Right lobe of liver (tissue), 6 donors: ENCODE data around the gene SH3D21. TPM values are rescaled to one million over a fixed set of nuclear protein-coding genes. Genes with fewer than 3 reads are reported as not detected.

Experiments
- ATAC-seq, 4 donors: fragments of 200-7000 bp; cut with Tn5 transposase; one replicate each; pipeline ENCODE4 v1.9.1; 2020; ENCODE audit warnings: mild to moderate bottlenecking in 4 of 4, moderate library complexity in 4 of 4
- DNase-seq, 3 donors: peaks; one replicate each; pipeline ENCODE4 v3.0.0-alpha.2; 2020
- H3K27ac ChIP-seq, 3 donors: fragments of 200-600 bp; one replicate each; pipeline ENCODE4 v1.8.0; 2022
- H3K27me3 ChIP-seq, 2 donors: fragments of 200-600 bp; one replicate each; pipeline ENCODE4 v1.8.0; 2022
- H3K36me3 ChIP-seq, 4 donors: fragments of 200-600 bp; sonication (generic) in 1 of 4; one replicate each; pipeline versions ENCODE4 v1.5.1 to v1.8.0; 2017 to 2022; ENCODE audit warnings: control low read depth in 1 of 4
- H3K4me1 ChIP-seq, 4 donors: fragments of 200-600 bp; sonication (generic) in 1 of 4; one replicate each; pipeline versions ENCODE4 v1.5.1 to v1.8.0; 2017 to 2022; ENCODE audit warnings: control low read depth in 1 of 4
- H3K4me3 ChIP-seq, 3 donors: fragments of 200-600 bp; one replicate each; pipeline ENCODE4 v1.8.0; 2022
- H3K9me3 ChIP-seq, 4 donors: fragments of 200-600 bp; sonication (generic) in 1 of 4; one replicate each; pipeline versions ENCODE4 v1.5.1 to v1.8.0; 2017 to 2022; ENCODE audit warnings: control low read depth in 1 of 4
- CTCF ChIP-seq, 4 donors: fragments of 200-600 bp in 3 of 4; fragments of 450-650 bp in 1 of 4; IDR thresholded peaks; one replicate each; pipeline versions ENCODE4 v1.5.1 to v1.8.0; 2016 to 2022; ENCODE audit warnings: antibody characterized with exemption in 4 of 4, mild to moderate bottlenecking in 2 of 4
- POLR2A ChIP-seq: fragments of 450-650 bp; IDR thresholded peaks from one replicate; pipeline ENCODE4 v1.6.1; 2017; ENCODE audit warnings: antibody characterized with exemption, mild to moderate bottlenecking
- WGBS: methylation state at CpG from one replicate; pipeline ENCODE4 v1.1.6; 2018; ENCODE audit warnings: low coverage, low lambda C conversion rate; ENCODE audit not compliant: insufficient coverage; ENCODE audit errors: missing lambda C conversion rate; 5-methylcytosine and 5-hydroxymethylcytosine counted together
- intact Hi-C, 2 donors: fragments of 100-400 bp; cut with DNase I; formaldehyde crosslinking; loops; one replicate each; pipeline versions ENCODE4 v1.11.2 to v1.14.1; 2022
- total RNA-seq, 6 experiments: library from RNA; depleted of rRNA in 2 of 6; stranded (reverse); fragments of >200 nt in 2 of 6; fragmentation: NEBNext Ultra II Directional in 3 of 6; extraction: Animal tissue kit (Norgen Biotek cat#: 25700) in 3 of 6; gene quantifications; one replicate each; pipeline versions ENCODE4 v1.1.0 to v1.2.4, GENCODE V29; 2016 to 2023
- donor health status: DM: no; HTN: yes; CAD: no.
- donor health status: DM: no; HTN: no; CAD: no.
- donor health status: DM: no; HTN: no; CAD: no.
- donor health status: DM: no; HTN: yes; CAD: no.
- donor health status: DM: no; HTN: yes; CAD: no.

Gene SH3D21
- total RNA-seq, 6 experiments from 2014 or later, result 0.50 to 5.1 (median 1.2) TPM

- no peak for TF ChIP-seq CTCF (IDR thresholded peaks at IDR 0.05)
- TF ChIP-seq POLR2A, result no peak
- Histone ChIP-seq H3K9me3 (no peaks in the 10 kb centered on the region), H3K27ac (peak within 1 kb of the TSS; percentile 30 to 73 (median 63)), H3K4me3 (peak within 1 kb of the TSS; percentile 56 to 71 (median 64)), H3K27me3 (no peaks in the 10 kb centered on the region), H3K4me1 (peaks cover 0 to 10% (median 4%) of the 10 kb centered on the region in 4 donors), H3K36me3 (no peaks in the 10 kb centered on the region)
- intact Hi-C loops, result no loop called here
- ATAC-seq (peak; percentile 76 to 82 (median 80)), DNase-seq (peak; percentile 79 to 83 (median 80))
- 9% methylated on average over 9 of the region's 36 CpGs for WGBS
Observed at GRCh38 chr1:36323636-36324352, 17.6 kb downstream of the SH3D21 start, which contains the start of gene EVA1B. Gene EVA1B (minus strand): TSS chr1:36323645. CDS start chr1:36323037, 608 bp downstream.

- 9% methylated on average over 4 of the region's 9 CpGs for WGBS
- Histone ChIP-seq H3K4me3 (no peak overlapping the region), H3K36me3 (no peaks in the 10 kb centered on the region), H3K9me3 (no peaks in the 10 kb centered on the region), H3K4me1 (peaks cover 0 to 15% (median 4%) of the 10 kb centered on the region in 4 donors), H3K27me3 (no peaks in the 10 kb centered on the region), H3K27ac (peak overlapping the region in 2 of 3 donors; percentile 25 to 63)
- DNase-seq, result no peak
- intact Hi-C loops, result no loop called here
- TF ChIP-seq CTCF (IDR thresholded peaks at IDR 0.05) (no peak), POLR2A (no peak)
- no peak for ATAC-seq
Observed at GRCh38 chr1:36324353-36324703, 18.2 kb downstream of the SH3D21 start.

- intact Hi-C loops, result no loop called here
- 67% methylated on average over 5 of the region's 6 CpGs for WGBS
- no peak for ATAC-seq
- DNase-seq, result no peak
- H3K4me3 ChIP-seq, result no peak overlapping the region
- H3K27ac ChIP-seq, result no peak overlapping the region
- peaks cover 0 to 10% (median 4%) of the 10 kb centered on the region in 4 donors for H3K4me1 ChIP-seq
- no peaks in the 10 kb centered on the region for H3K9me3 ChIP-seq
- H3K27me3 ChIP-seq, result no peaks in the 10 kb centered on the region
- TF ChIP-seq CTCF (IDR thresholded peaks at IDR 0.05) (no peak), POLR2A (no peak)
- H3K36me3 ChIP-seq, result no peaks in the 10 kb centered on the region
Observed at GRCh38 chr1:36326499-36326898, 20.3 kb downstream of the SH3D21 start.

GRCh38 chr1:36327421-36328087, 21.4 kb downstream of the SH3D21 start:
- TF ChIP-seq POLR2A (no peak), CTCF (IDR thresholded peaks at IDR 0.05) (no peak)
- DNase-seq, result peak in 1 of 3 donors; percentile 48
- WGBS, result 90% methylated on average over 2 of the region's 9 CpGs

More at GRCh38 chr1:36327421-36328087, 21.4 kb downstream of the SH3D21 start:
- Histone ChIP-seq H3K27ac (no peak overlapping the region), H3K36me3 (no peaks in the 10 kb centered on the region), H3K4me1 (peaks cover 0 to 9% (median 4%) of the 10 kb centered on the region in 4 donors), H3K9me3 (no peaks in the 10 kb centered on the region), H3K27me3 (no peaks in the 10 kb centered on the region), H3K4me3 (no peak overlapping the region)
- intact Hi-C loops, result no loop called here
- ATAC-seq, result no peak
